Stimulated activated CD8-positive, alpha-beta memory T cell treated with anti-CD3 and anti-CD28 coated beads, Interleukin-15, amount 100 ng/mL, for 1 hour (primary cell): ENCODE measurements around the gene TFE3.

Experiments
- DNase-seq: peaks from one replicate; pipeline ENCODE4 v3.0.0-alpha.2; 2020; ENCODE audit warnings: low read depth

Gene TFE3

DNA sequence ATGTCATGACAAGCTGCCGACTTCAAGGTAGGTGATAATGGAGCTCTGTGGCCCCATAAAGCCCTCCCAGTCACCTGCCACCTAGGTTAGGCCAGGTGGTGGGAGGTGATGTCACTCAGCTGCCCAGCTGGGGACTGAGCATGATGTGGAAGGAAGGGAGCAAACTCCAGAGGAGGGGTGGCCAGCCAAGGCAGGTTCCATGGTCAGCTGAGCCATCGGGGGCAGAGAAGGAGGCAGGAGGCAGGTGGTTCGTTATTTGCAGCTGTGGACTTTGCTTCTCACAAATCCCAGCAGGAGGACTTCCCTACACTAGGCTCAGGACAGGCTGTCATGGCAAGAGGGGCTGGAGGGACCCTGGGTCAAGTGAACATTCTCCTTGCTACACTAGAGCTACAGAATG, 17.8 kb upstream of the TFE3 start:
- no peak for DNase-seq

- DNase-seq: no peak
Observed at GRCh38 chrX:49059681-49060085, 16.5 kb upstream of the TFE3 start.

DNA sequence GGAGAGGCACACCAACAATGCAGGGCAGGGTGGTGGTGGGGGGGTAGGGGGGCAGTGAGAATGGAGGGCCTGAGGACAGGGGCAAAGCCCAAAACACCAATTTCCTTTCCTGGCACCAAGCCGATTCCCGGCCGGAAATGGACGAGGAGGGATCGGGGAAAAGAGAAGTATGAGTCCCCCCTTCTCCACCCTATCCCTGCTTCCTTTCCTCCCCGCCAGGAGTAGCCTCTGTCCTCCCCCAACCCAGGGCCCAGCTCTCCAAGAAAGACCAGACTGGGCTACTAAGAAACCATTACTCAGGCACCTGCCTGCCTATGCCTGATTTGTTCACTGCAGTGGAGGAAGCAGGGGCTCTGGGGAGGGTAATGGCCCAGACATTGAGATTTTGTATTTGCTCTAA, 16.0 kb upstream of the TFE3 start:
- DNase-seq: no peak

DNA sequence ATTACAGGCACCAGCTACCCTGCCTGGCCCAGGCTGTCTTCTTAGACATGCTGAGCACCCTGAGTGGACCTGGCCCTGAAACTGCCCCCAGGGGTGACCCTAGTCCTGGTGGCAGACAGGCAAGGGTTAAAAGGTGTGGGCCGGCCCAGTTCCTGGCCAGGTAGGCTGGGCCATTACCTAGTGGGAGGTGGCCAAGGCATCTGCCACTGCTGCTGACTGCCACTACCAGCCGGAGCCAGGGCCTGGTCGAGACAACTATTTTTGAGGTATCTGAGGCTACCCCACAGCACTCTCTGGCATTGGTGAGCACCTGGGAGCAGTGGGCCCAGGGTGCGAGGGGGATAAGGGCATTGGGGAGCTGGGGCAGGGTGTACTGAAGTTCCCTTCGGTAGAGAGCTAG, 15.6 kb upstream of the TFE3 start, which contains the start of gene CCDC120:
TSS of gene CCDC120 (plus strand) at position 206 of the 400 bp plus-strand sequence. CDS start 3,043 bp downstream, outside the sequence.
- DNase-seq: no peak

DNA sequence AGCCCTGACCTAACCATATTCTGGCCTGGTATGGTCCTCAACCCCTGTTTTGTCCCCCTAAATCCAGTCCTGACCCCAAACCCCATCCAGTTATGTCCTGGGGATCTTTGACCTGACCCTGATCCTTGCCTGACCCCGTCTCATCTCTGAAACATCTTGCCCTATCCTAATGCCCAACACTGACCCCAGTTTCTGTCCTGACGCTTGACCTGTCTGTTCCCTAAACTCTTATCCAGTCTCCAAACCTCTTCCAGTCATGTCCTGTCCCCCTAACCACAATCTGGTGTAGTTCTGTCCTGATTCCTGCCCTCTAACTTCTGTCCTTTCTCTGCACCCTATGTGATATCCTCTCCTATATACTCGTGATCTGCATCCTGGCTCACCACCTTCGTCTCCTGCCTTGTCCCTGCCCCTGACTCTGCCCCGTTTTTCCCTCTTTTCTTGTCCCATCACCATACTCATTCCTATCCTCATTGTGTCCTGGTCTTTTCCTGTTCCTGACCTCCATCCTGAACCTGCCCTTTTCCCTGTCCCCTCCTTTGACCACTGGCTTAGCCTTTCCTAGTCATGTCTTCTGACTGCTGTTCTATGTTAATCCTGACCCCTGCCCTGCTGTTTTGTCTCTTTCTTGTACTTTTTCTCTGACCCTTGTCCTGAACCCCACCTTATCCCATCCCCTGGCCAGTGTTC, 11.1 kb upstream of the TFE3 start:
- DNase-seq: no peak

GRCh38 chrX:49053223-49054072, 10.3 kb upstream of the TFE3 start:
- peak; percentile 24 for DNase-seq

DNA sequence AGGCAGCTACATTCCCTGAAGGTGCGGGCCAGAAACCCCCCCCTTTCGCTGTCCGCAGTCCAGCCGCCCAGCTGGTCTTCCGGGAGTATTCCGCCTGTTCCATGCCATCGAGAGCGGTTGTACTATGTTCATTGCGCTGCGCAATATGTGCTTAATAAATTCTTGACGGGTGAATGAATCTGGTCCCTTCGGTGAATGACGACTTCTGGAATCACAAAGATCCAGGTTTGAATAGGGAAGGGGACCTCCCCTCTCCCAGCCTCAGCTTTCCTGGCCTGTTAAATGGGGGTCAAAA, 777 bp upstream of the TFE3 start:
- no peak for DNase-seq

DNA sequence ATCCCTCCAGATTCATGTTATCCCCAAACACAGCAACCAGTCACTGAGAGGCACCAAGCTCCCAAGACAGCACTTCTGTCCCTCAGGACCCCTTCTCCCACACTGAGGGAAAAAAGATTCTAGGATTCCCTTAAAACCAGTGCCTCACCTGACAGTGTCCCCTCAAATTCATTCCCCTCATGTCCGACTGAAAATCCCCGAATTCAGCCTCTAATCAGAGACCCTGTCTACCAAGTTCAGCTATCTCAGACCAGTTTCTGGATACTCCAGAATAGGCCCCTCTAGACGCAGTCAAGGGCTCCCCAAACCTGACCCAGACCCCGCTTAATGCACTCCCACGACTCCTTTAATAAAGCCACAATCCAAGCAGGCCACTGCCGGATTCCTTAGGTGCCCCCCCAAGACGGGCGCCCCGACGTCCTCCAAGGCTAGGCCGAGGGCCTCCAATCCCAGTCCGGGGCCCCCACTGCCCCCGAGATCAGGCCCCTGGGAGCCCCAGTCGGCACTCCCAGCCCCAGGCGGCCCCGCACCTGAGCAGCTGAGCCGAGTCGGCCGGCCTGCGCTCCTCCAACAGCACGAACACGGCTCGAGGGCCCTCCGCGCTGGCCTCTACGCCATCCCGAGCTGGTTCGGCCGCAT, 457 bp downstream of the TFE3 start:
- no peak for DNase-seq

GRCh38 chrX:49041744-49042580, 1.2 kb downstream of the TFE3 start:
- DNase-seq: no peak

- DNase-seq: no peak
Observed at GRCh38 chrX:49040376-49040955, 2.7 kb downstream of the TFE3 start.

GRCh38 chrX:49039598-49040375, 3.4 kb downstream of the TFE3 start:
- DNase-seq: peak; percentile 4

GRCh38 chrX:49037883-49038475, 5.2 kb downstream of the TFE3 start:
- DNase-seq: no peak

- DNase-seq: no peak
Observed at GRCh38 chrX:49030283-49030682, 12.9 kb downstream of the TFE3 start.

DNA sequence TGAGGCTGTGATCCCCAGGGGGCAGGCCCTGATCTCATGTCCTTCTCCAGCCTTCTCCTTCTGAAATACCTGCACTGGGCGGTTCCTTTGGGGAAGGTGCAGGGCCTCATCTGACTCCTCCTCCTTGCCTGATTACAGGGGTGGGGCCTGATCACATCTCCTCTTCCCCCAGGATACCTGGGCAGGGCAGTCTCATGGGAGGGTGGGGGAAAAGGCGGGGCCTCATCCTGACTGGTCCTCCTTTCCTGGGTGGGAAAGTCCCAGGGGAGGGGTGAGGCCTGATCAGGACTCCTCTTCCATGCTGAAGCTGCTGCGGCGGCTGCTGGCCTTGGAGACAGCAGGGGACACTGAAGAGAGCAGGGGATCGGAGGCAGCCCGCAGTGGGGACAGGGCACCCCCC, 13.3 kb downstream of the TFE3 start:
- no peak for DNase-seq

- no peak for DNase-seq
Observed at GRCh38 chrX:49019599-49020249, 23.4 kb downstream of the TFE3 start.

GRCh38 chrX:49019050-49019449, 24.1 kb downstream of the TFE3 start:
- no peak for DNase-seq

DNA sequence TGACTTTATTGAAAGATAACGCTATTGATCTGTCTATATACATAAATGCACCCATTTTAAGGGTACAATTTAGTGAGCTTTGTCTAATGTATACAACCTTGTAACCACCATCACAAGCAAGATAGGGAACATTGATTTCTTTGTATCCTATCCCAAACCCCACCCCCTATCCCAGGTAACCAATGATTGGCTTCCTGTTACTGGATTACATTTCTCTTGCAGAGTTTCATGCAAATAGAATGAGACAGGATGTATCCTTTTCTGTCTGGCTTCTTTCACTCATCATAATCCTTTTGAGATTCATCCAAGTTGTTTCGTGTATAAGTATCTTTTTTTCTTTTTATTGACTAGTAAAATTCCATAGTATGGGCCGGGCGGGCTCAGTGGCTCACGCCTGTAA, 39.5 kb downstream of the TFE3 start:
- no peak for DNase-seq

DNA sequence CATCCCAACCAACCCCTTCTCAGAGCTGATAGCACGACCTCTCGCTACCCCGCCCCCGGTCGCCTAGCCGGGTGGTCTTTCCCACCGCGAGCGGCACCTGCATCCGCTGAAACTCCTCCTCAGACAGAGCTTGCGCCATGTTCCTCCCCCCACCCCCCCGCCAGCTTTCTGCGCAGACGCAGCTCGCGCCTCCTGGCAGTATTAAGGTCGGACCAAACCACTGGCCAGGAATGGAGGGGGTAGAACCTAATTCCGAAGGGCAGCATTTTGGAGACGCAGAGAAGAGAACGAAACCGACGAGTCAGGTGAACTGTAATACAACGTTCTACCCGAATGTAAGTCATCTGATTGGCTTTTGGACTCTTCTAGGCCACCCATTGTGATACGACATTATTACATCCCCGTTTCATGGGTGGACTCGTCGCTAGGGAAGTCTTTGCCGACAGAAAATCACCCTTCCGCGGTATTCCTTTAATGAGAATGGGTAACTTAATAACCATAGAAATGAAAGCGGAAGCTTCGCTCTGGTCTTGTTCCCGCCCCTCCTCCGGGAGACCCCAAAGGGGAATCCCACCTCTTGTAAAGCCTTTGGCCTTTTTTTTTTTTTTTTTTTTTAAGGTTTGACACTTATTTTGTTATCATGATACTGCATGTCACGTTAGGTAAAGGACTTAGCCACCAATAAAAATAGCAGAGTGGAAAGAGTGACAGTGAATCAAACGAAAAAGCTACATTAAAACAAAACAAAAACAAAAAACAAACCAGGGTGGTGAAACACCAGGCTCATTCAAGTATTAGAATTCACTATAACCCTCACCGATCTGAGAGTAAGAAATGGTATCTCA, 40.8 kb downstream of the TFE3 start, which contains the start of gene GRIPAP1:
TSS of gene GRIPAP1 (minus strand) at position 174 of the 845 bp plus-strand sequence. CDS start at position 139, 35 bp downstream.
- DNase-seq: peak; percentile 47

- DNase-seq: no peak
Observed at GRCh38 chrX:49001521-49002090, 41.6 kb downstream of the TFE3 start.
